HG03457 (cell line): ENCODE data around the gene DDC.

Experiments used
- ATAC-seq: cut with Tn5 transposase; IDR thresholded peaks from one replicate; pipeline ENCODE4 v1.9.1; 2021; ENCODE audit warnings: moderate number of reproducible peaks; ENCODE audit not compliant: unreplicated experiment

Gene DDC

GRCh38 chr7:50564640-50565558, at the start of gene DDC:
Gene DDC, minus strand, starts transcription at chr7:50565405. Its CDS starts 21,320 bp downstream, at chr7:50544085.
- no peak for ATAC-seq

- ATAC-seq, result no peak
Observed at GRCh38 chr7:50613473-50613872, 48.3 kb upstream of the DDC start.

- ATAC-seq, result no peak
Observed at GRCh38 chr7:50612704-50613103, 47.5 kb upstream of the DDC start.

GRCh38 chr7:50610521-50611277, 45.5 kb upstream of the DDC start:
- peak; percentile 77 for ATAC-seq

GRCh38 chr7:50608196-50608906, 43.1 kb upstream of the DDC start:
- ATAC-seq, result no peak

GRCh38 chr7:50607524-50608125, 42.4 kb upstream of the DDC start:
- no peak for ATAC-seq

- no peak for ATAC-seq
Observed at GRCh38 chr7:50605059-50605458, 39.9 kb upstream of the DDC start.

GRCh38 chr7:50603287-50603686, 38.1 kb upstream of the DDC start:
- no peak for ATAC-seq

GRCh38 chr7:50599385-50599784, 34.2 kb upstream of the DDC start:
- no peak for ATAC-seq

- ATAC-seq, result no peak
Observed at GRCh38 chr7:50598460-50599343, 33.5 kb upstream of the DDC start.

GRCh38 chr7:50596484-50596883, 31.3 kb upstream of the DDC start:
- ATAC-seq, result no peak

GRCh38 chr7:50595491-50596102, 30.4 kb upstream of the DDC start:
- ATAC-seq, result peak; percentile 5

- peak; percentile 57 for ATAC-seq
Observed at GRCh38 chr7:50594734-50595485, 29.7 kb upstream of the DDC start.

GRCh38 chr7:50594136-50594535, 28.9 kb upstream of the DDC start:
- no peak for ATAC-seq

GRCh38 chr7:50592940-50593339, 27.7 kb upstream of the DDC start:
- no peak for ATAC-seq

GRCh38 chr7:50591480-50592438, 26.6 kb upstream of the DDC start:
- peak; percentile 56 for ATAC-seq

- no peak for ATAC-seq
Observed at GRCh38 chr7:50591098-50591479, 25.9 kb upstream of the DDC start.

- ATAC-seq, result no peak
Observed at GRCh38 chr7:50590535-50590934, 25.3 kb upstream of the DDC start.
